Endothelial cell of umbilical vein (primary cell): ENCODE measurements around the gene TRIM14. TPM values are rescaled to one million over a fixed set of nuclear protein-coding genes. Genes with fewer than 3 reads are reported as not detected.

Source experiments
- BruUV-seq: library from RNA; stranded (reverse); fragments of 400-500 nt; replicated peaks from 2 replicates; lab custom pipeline; 2021; lab: Mats Ljungman, UMichigan
- CTCF ChIA-PET: fragments of 300-600, 350-600 bp; sonication (Branson Sonifier 250); formaldehyde crosslinking; loops from one replicate; lab custom pipeline; 2021; ENCODE audit warnings: antibody characterized with exemption, inconsistent platforms; lab: Charles Lee
- POLR2A ChIA-PET: fragments of 300-600, 350-600 bp; sonication (Branson Sonifier 250); formaldehyde crosslinking; loops from one replicate; lab custom pipeline; 2021; ENCODE audit warnings: antibody characterized with exemption, inconsistent platforms; lab: Charles Lee
- DNase-seq: peaks from one replicate; pipeline ENCODE4 v3.0.0-alpha.2; 2011; ENCODE audit warnings: low read depth, low spot score
- FAIRE-seq: peaks from 2 replicates; lab custom pipeline; 2011; peaks lifted over from hg19 to GRCh38; lab: Jason Lieb, UNC
- H2AFZ ChIP-seq: 2 replicates; pipeline ENCODE4 v1.6.0; 2012; ENCODE audit warnings: low read depth, low read length, control low read depth, inconsistent platforms
- H3K27ac ChIP-seq: 2 replicates; pipeline ENCODE4 v1.5.1; 2011; ENCODE audit warnings: low read depth, mild to moderate bottlenecking, control low read depth, low read length, moderate library complexity; ENCODE audit not compliant: insufficient read depth
- H3K27me3 ChIP-seq, 2 experiments: 2 replicates each; pipeline versions ENCODE4 v1.6.0 to v1.6.1; 2011; ENCODE audit warnings: low read length in 2 of 2, mixed read lengths in 1 of 2; ENCODE audit not compliant: control insufficient read depth in 2 of 2, insufficient read depth in 2 of 2
- H3K36me3 ChIP-seq, 2 experiments: 2 replicates in 1 of 2; 3 replicates in 1 of 2; pipeline ENCODE4 v1.5.1; 2011; ENCODE audit warnings: low read length in 2 of 2, mild to moderate bottlenecking in 1 of 2, moderate library complexity in 1 of 2; ENCODE audit not compliant: control insufficient read depth in 2 of 2, insufficient read depth in 2 of 2; ENCODE audit errors: extremely low read depth in 1 of 2
- H3K4me1 ChIP-seq: 3 replicates; pipeline ENCODE4 v1.5.1; 2011; ENCODE audit warnings: mild to moderate bottlenecking, low read length; ENCODE audit not compliant: control insufficient read depth, insufficient read depth; ENCODE audit errors: extremely low read depth
- H3K4me2 ChIP-seq: 2 replicates; pipeline ENCODE4 v1.6.1; 2011; ENCODE audit warnings: low read length, control low read depth, mixed read lengths; ENCODE audit not compliant: insufficient read depth
- H3K4me3 ChIP-seq, 3 experiments: fragments of 200-600 bp in 1 of 3; sonication (generic), shearing (Covaris generic) in 1 of 3; replicated peaks in 1 of 3; 2 replicates each; pipeline ENCODE4 v1.5.1; 2011 to 2016; ENCODE audit warnings: control low read depth in 3 of 3, low read length in 3 of 3, mild to moderate bottlenecking in 2 of 3, inconsistent platforms in 1 of 3, low read depth in 1 of 3, moderate library complexity in 1 of 3; ENCODE audit not compliant: insufficient read depth in 1 of 3
- H3K79me2 ChIP-seq: 2 replicates; pipeline ENCODE4 v1.6.0; 2012; ENCODE audit warnings: low read length, inconsistent platforms; ENCODE audit not compliant: control insufficient read depth, insufficient read depth
- H3K9ac ChIP-seq: replicated peaks from 2 replicates; pipeline ENCODE3; 2011; ENCODE audit warnings: low read length, control low read depth; ENCODE audit not compliant: insufficient read depth; ENCODE audit errors: extremely low read depth
- H3K9me1 ChIP-seq: replicated peaks from 3 replicates; pipeline ENCODE4 v1.6.0; 2011; ENCODE audit warnings: mild to moderate bottlenecking, low read length; ENCODE audit not compliant: control insufficient read depth, insufficient read depth; ENCODE audit errors: extremely low read depth
- H3K9me3 ChIP-seq: replicated peaks from 2 replicates; pipeline ENCODE4 v1.5.1; 2012; ENCODE audit warnings: low read length, inconsistent platforms; ENCODE audit not compliant: control insufficient read depth, insufficient read depth
- H4K20me1 ChIP-seq: replicated peaks from 2 replicates; pipeline ENCODE3; 2011; ENCODE audit warnings: mild to moderate bottlenecking, low read length; ENCODE audit not compliant: control insufficient read depth, insufficient read depth; ENCODE audit errors: extremely low read depth
- EZH2 ChIP-seq: IDR thresholded peaks from 2 replicates; pipeline ENCODE4 v1.6.1; 2012; ENCODE audit warnings: borderline replicate concordance, low read depth, mild to moderate bottlenecking, moderate library complexity, low read length, inconsistent platforms; ENCODE audit not compliant: severe bottlenecking
- FOS ChIP-seq: IDR thresholded peaks from 2 replicates; pipeline ENCODE4 v1.6.1; 2011; ENCODE audit warnings: mild to moderate bottlenecking, low read length, moderate library complexity, borderline replicate concordance; ENCODE audit not compliant: insufficient read depth
- GATA2 ChIP-seq: IDR thresholded peaks from 2 replicates; pipeline ENCODE4 v1.7.0; 2011; ENCODE audit warnings: low read depth, mild to moderate bottlenecking, moderate library complexity, mixed read lengths, low read length; ENCODE audit not compliant: insufficient read length, insufficient read depth
- JUN ChIP-seq: IDR thresholded peaks from 2 replicates; pipeline ENCODE4 v1.6.1; 2011; ENCODE audit warnings: borderline replicate concordance, low read depth; ENCODE audit not compliant: insufficient read length, insufficient read depth
- MAX ChIP-seq: IDR thresholded peaks from 2 replicates; pipeline ENCODE4 v1.6.1; 2011; ENCODE audit not compliant: insufficient read depth, insufficient read length
- POLR2AphosphoS5 ChIP-seq: IDR thresholded peaks from 2 replicates; pipeline ENCODE4 v1.6.1; 2012; ENCODE audit warnings: low read depth, mild to moderate bottlenecking, control low read depth, low read length, moderate library complexity; ENCODE audit not compliant: insufficient read depth
- dilution Hi-C: fragments of 300-500 bp; cut with MboI; formaldehyde crosslinking; loops from one replicate; pipeline ENCODE4 v1.15.0; 2019; ENCODE audit warnings: low sequenced_read_pairs; ENCODE audit not compliant: extremely low pct_ligation_motif_present
- intact Hi-C: fragments of 100-400 bp; cut with micrococcal nuclease; formaldehyde crosslinking; loops from one replicate; pipeline ENCODE4 v1.10.0; 2022
- polyA plus RNA-seq, 4 experiments: library from polyadenylated mRNA; depleted of rRNA in 3 of 4; stranded (reverse) in 3 of 4; unstranded in 1 of 4; fragments of >200 nt; gene quantifications; 2 replicates each; pipeline versions ENCODE4 v1.2.1 to v1.2.3, GENCODE V29; 2011 to 2012; ENCODE audit warnings: missing spikeins in 1 of 4
- total RNA-seq: library from RNA; stranded (reverse); gene quantifications from 2 replicates; pipeline ENCODE4 v1.2.3, GENCODE V29; 2021

The TRIM14 gene
- total and polyA plus RNA-seq, 2 donors (not counting 3 experiments of a cell fraction or from before 2014, with no cell fraction given): 4.8 to 10.7 TPM

- Histone ChIP-seq H3K27me3 (no peaks in the 10 kb centered on the region), H3K27ac (no peak overlapping the region), H3K4me1 (peaks cover 12% of the 10 kb centered on the region), H3K9me1 (no peaks in the 10 kb centered on the region), H3K9me3 (no peaks in the 10 kb centered on the region), H3K4me2 (no peak overlapping the region), H3K79me2 (no peaks in the 10 kb centered on the region), H4K20me1 (no peaks in the 10 kb centered on the region), H3K36me3 (peaks cover 3 to 12% of the 10 kb centered on the region in 2 experiments), H3K4me3 (no peak overlapping the region), H2AFZ (no peak overlapping the region), H3K9ac (no peak overlapping the region)
- TF ChIP-seq GATA2: no peak
- no peak for TF ChIP-seq MAX
- intact Hi-C loops: loop anchor here (2.0 kb wide), 1 partner anchor 171 kb away; no protein-coding TSS in a partner anchor
- POLR2A ChIA-PET: no interaction called here
- DNase-seq: no peak
- no peak for FAIRE-seq
- dilution Hi-C loops: no loop called here
- CTCF ChIA-PET: interaction anchor here (1.3 to 1.5 kb wide), 2 partner anchors 11 to 82 kb away, joined by 3 to 5 read pairs; no protein-coding TSS in a partner anchor
- no TSS peak for BruUV-seq
Observed at GRCh38 chr9:98085944-98086343, 33.1 kb downstream of the TRIM14 start.

- no peak overlapping the region for H3K27ac ChIP-seq
- H3K36me3 ChIP-seq: peaks cover 3 to 15% of the 10 kb centered on the region in 2 experiments
- dilution Hi-C loops (no loop called here), intact Hi-C loops (no loop called here)
- no peak for FAIRE-seq
- no peaks in the 10 kb centered on the region for H3K79me2 ChIP-seq
- no peaks in the 10 kb centered on the region for H3K9me1 ChIP-seq
- H3K9me3 ChIP-seq: no peaks in the 10 kb centered on the region
- DNase-seq: no peak
- no peak overlapping the region for H3K4me3 ChIP-seq
- TF ChIP-seq POLR2AphosphoS5: no peak
- no peak for TF ChIP-seq FOS
- no peak for TF ChIP-seq EZH2
- no peak for TF ChIP-seq JUN
- H4K20me1 ChIP-seq: no peaks in the 10 kb centered on the region
- H2AFZ ChIP-seq: no peak overlapping the region
- BruUV-seq: no TSS peak
- H3K27me3 ChIP-seq: no peaks in the 10 kb centered on the region
- ChIA-PET POLR2A (no interaction called here), CTCF (interaction anchor here (1.5 kb wide), 1 partner anchor 82 kb away, joined by 3 read pairs; no protein-coding TSS in a partner anchor)
- no peak overlapping the region for H3K9ac ChIP-seq
- H3K4me2 ChIP-seq: no peak overlapping the region
- H3K4me1 ChIP-seq: peaks cover 15% of the 10 kb centered on the region
Observed at GRCh38 chr9:98085058-98085457, 34.0 kb downstream of the TRIM14 start.
